Measurements from ENCODE around the gene FBXO2.
"Not testable (repeated sequence)": the region's sequence is repeated elsewhere in the genome, so short reads cannot be mapped to it uniquely, and the experiment has no call there.

Gene FBXO2

GRCh38 chr1:11643782-11644181 lies 10.4 kb downstream of the FBXO2 start:
- H3K4me3 ChIP-seq (ENCODE audit: control insufficient read depth, low read depth, low read length) = no peak overlapping the region
- no peak for TF ChIP-seq CTCF (IDR thresholded peaks at IDR 0.05; ENCODE audit: control insufficient read depth, insufficient read depth, low read depth, low read length, missing control alignments)
- DNase-seq (ENCODE audit: low read depth) = no peak

GRCh38 chr1:11642418-11643017 lies 11.7 kb downstream of the FBXO2 start:
- not testable (repeated sequence) for DNase-seq (ENCODE audit: low read depth); H3K4me3 ChIP-seq (ENCODE audit: control insufficient read depth, low read depth, low read length)
- peak; percentile 97 for TF ChIP-seq CTCF (IDR thresholded peaks at IDR 0.05; ENCODE audit: control insufficient read depth, insufficient read depth, low read depth, low read length, missing control alignments)

- no peak for DNase-seq (ENCODE audit: low read depth)
- no peak for TF ChIP-seq CTCF (IDR thresholded peaks at IDR 0.05; ENCODE audit: control insufficient read depth, insufficient read depth, low read depth, low read length, missing control alignments)
- H3K4me3 ChIP-seq (ENCODE audit: control insufficient read depth, low read depth, low read length) = no peak overlapping the region
Observed at GRCh38 chr1:11641776-11642305, 12.4 kb downstream of the FBXO2 start.

- no peak for DNase-seq (ENCODE audit: low read depth)
- no peak for TF ChIP-seq CTCF (IDR thresholded peaks at IDR 0.05; ENCODE audit: control insufficient read depth, insufficient read depth, low read depth, low read length, missing control alignments)
Observed at GRCh38 chr1:11640944-11641343, 13.3 kb downstream of the FBXO2 start.

GRCh38 chr1:11640101-11640500 lies 14.1 kb downstream of the FBXO2 start:
- no peak for DNase-seq (ENCODE audit: low read depth)
- H3K4me3 ChIP-seq (ENCODE audit: control insufficient read depth, low read depth, low read length) = no peak overlapping the region
- TF ChIP-seq CTCF (IDR thresholded peaks at IDR 0.05; ENCODE audit: control insufficient read depth, insufficient read depth, low read depth, low read length, missing control alignments) = no peak

More at GRCh38 chr1:11640944-11641343, 13.3 kb downstream of the FBXO2 start:
- H3K4me3 ChIP-seq (ENCODE audit: control insufficient read depth, low read depth, low read length) = no peak overlapping the region

- no peak for TF ChIP-seq CTCF (IDR thresholded peaks at IDR 0.05; ENCODE audit: control insufficient read depth, insufficient read depth, low read depth, low read length, missing control alignments)
Observed at GRCh38 chr1:11639372-11639771, 14.9 kb downstream of the FBXO2 start.

More at GRCh38 chr1:11639372-11639771, 14.9 kb downstream of the FBXO2 start:
- H3K4me3 ChIP-seq (ENCODE audit: control insufficient read depth, low read depth, low read length) = no peak overlapping the region
- DNase-seq (ENCODE audit: low read depth) = no peak
